HG03432 (cell line): ENCODE results near the gene MYO19.
"Not testable (repeated sequence)": the region's sequence is repeated elsewhere in the genome, so short reads cannot be mapped to it uniquely, and the experiment has no call there.

Source experiments
- ATAC-seq: cut with Tn5 transposase; IDR thresholded peaks from one replicate; pipeline ENCODE4 v1.9.1; 2021; ENCODE audit warnings: mild to moderate bottlenecking, moderate library complexity; ENCODE audit not compliant: unreplicated experiment

Gene MYO19

DNA sequence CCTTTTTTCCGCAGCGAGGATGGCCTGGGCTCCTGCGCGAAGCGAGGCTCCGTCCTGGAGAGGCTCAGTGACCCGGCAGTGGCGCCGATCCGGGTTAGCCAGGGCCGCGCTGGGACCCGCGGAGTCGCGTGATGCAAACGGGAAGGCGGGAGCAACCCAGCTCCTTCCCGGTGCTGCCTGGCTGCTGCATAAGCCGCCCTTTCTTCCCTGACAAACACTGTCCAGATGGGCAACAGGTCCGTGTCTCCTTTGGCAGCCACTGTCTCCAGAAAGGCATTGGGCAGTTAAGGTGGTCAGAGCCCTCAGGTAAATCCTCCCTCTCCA, 69.9 kb downstream of the MYO19 start:
- no peak for ATAC-seq

- no peak for ATAC-seq
Observed at GRCh38 chr17:36463916-36464764, 70.5 kb downstream of the MYO19 start.

DNA sequence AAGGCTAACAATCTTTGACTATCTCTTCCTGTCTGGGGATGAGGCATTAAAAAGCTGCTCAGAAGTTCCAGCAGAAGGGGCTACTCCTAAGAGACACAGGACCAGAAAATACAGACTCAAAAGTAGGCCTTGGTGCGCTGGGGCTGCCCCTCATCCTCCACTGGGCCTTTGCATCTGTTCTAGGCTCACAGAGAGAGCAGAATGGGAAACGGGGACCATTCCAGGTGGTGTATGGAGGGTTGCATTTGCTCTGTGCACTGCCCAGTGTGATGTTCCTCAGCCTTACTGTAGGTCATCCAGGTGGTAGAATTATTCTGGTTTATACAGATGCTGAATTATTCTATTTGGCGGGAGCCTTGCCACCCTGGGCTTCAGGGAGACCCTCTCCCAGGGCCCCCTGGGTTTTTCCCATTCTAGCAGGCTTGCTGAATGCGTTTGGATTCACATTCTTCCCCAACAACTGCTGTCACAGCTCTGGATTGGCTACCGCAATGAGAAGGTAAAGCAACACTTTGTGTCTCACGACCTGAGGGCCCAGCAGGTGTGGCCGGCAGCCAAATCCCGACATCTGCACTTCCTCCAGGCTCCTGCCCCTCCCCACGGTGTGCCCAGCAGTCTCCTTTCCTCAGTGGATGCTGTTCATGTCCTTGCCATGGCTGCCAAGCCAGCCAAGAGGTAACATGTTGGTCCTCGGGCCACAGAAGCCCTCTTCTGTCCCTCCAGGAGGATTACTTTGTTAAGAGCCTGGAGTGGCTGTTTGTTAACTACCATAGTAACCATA, 73.1 kb downstream of the MYO19 start:
- ATAC-seq: no peak

DNA sequence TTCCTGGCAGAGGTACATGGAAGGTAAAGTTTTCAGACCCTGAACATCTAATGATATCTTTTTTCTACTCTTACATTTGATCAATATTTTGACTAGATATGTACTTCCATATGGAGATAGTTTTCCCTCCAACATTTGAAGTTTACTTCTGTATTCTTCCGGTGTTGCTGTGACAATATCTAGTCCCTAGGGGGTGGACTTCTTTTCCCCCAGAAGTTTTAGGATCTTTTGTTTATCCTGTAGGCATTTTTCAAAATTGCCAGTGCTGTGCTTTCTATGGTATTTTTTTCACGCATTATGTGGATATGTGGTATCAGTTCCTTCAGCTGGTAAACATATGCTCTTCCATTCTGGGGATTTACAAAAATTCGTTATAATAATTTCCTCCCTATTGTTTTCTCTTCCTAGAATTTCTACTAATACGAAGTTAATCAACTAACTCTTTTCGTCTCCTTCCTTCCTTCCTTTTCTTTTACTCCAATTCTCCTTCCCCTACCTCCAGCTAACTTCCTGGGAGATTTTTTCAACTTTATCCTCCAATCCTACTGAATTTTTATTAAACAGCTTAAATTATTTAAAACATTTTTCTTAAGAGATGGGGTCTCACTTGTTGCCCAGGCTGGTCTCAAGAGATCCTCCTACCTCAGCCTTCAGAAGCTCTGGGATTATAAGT, 74.3 kb downstream of the MYO19 start:
- no peak for ATAC-seq

GRCh38 chr17:36459601-36460000, 75.1 kb downstream of the MYO19 start:
- no peak for ATAC-seq

GRCh38 chr17:36459045-36459444, 75.6 kb downstream of the MYO19 start:
- ATAC-seq: no peak

- not testable (repeated sequence) for ATAC-seq
Observed at GRCh38 chr17:36457701-36458100, 77.0 kb downstream of the MYO19 start.

DNA sequence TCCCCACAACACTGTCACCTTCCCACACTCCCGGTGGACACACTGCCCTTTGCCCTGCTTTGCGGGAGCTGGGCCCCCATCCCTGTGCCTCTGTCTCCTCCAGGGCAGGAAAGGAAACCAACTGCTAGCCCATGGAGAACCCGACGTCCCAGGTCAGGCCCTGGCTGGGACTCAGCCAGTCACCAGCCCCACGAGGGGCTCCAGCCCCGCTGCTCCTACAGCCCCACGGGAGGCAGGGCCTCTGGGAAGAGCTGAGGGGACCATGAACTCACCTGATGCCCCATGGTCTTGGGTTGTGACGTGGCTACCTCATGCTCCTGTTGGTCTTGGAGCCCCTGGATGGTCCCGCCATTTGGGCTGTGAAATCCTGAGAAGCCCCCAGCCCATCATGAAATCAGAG, 81.8 kb downstream of the MYO19 start:
- not testable (repeated sequence) for ATAC-seq

- ATAC-seq: not testable (repeated sequence)
Observed at GRCh38 chr17:36449997-36450396, 84.7 kb downstream of the MYO19 start.
